ENCODE results near the gene FCF1. TPM values are rescaled to one million over a fixed set of nuclear protein-coding genes. Genes with fewer than 3 reads are reported as not detected.
"Not testable (repeated sequence)": the region's sequence is repeated elsewhere in the genome, so short reads cannot be mapped to it uniquely, and the experiment has no call there.

FCF1 gene
- total RNA-seq, 1 donor from 2014 or later: 62.4 TPM

DNA sequence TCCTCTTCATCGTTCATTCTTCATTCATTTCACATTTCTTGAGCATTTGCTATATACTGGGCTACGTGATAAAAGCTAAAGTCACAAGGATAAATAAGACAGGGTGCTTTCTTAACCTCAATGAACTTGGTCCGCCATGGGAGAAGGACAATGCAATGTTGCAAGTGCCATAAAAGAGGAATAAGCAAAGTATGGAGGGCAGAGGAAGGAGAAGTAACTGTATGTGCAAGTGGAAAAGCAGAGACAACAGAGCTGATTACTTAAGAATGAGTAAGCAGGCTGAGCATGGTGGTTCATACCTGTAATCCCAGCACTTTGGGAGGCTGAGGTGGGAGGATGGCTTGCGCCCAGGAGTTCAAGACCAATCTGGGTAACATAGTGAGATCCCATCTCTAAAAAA is 14.5 kb upstream of the FCF1 start:
- intact Hi-C loops (cut with micrococcal nuclease): no loop called here

DNA sequence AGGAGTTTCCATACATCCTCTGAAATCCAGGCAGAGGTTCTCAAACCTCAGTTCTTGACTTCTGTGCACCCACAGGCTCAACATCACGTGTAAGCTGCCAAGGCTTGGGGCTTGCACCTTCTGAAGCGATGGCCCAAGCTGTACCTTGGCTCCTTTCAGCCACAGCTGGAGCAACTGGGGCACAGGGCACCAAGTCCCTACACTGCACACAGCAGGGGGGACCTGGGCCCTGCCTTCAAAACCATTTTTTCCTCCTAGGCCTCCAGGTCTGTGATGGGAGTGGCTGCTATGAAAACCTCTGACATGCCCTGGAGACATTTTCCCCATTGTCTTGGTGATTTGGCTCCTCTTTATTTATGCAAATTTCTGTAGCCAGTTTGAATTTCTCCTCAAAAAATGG is 10.7 kb upstream of the FCF1 start:
- intact Hi-C loops (cut with micrococcal nuclease): no loop called here

DNA sequence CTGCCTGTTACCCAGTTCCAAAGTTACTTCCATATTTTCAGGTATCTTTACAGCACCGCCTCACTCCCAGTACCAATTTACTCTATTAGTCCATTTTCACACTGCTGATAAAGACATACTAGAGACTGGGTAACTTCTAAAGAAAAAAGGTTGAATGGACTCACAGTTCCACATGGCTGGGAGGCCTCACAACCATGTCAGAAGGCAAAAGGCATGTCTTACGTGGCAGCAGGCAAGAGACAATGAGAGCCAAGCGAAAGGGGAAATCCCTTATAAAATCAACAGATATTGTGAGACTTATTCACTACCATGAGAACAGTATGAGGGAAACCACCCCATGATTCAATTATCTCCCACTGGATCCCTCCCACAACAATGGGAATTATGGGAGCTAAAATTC is 9.9 kb upstream of the FCF1 start:
- intact Hi-C loops (cut with micrococcal nuclease): no loop called here

DNA sequence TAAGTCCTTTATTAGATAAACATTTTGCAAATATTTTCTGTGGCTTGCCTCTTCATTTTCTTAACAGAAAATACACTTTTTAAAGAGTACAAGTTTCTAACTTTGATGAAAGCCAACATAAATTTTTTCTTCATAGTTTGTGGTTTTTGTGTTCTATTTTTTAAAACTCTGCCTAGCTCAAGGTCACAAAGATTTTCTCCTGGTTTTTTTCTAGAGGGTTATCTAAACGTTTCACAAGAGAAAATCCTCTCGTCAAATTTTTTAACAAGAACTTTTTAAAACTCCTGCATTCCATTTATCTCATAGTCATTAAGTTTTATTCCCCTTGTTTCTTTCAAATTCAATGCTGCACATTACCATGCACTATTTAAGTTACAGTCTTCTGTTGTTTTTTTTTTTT is 8.3 kb upstream of the FCF1 start:
- intact Hi-C loops (cut with micrococcal nuclease): no loop called here

DNA sequence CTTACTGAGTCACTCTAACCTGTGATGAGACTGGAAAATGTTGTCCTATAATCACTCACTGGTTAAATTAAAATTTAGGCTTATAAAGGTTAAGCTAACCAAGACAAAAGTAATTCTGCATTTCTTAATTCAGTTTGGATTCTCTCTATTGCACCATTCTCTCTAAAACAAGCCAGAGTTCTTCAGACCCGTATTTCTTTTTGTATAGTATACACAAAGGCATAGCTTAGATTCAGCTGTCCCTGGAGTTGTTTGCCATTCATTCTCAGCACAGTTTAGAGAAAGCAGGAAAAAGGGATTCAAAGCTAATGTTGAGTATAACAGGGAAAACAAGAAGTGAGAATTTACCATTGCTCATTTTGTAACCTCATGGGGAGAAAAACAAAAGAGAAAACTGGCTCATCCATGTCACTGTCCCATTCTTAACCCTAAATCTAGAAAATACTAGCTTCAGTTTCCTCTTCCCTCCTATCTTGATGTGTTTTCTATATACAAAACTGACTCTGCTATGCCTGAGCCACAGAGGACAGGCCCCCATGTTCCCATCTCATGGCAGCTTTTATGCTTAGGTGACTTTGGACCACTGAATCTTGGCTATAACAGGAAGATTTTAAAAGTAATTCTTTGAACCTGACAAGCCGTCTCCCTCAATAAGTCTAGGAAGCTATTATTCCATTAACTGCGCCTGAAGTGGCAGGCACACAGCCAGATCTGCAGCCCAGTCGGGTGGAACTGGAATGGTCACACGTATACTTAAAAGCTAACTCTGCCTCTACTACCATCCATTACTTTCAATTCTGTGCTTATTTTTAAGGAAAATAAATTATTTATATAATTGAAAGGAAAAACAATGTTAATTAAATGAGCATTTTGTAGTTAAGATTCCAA is 7.1 kb upstream of the FCF1 start:
- intact Hi-C loops (cut with micrococcal nuclease): no loop called here

DNA sequence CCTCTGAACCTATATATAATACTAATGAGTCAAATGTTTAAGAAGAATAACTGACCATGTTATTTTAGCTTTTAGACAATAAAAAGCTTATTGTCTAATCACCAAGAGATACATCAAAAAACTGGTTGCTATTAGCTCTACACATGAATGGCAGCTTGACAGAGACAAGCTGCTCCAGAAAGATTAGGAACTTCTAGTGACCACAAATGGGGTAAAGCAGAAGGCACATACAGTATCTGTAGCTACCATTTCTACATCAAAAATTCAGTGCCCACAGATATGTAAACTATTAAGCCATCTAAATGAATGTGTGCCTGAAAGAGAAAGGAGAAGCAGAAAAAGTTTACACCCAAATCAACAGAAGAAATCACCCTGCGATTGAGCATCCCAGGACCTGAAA is 2.5 kb upstream of the FCF1 start:
- intact Hi-C loops (cut with micrococcal nuclease): no loop called here

DNA sequence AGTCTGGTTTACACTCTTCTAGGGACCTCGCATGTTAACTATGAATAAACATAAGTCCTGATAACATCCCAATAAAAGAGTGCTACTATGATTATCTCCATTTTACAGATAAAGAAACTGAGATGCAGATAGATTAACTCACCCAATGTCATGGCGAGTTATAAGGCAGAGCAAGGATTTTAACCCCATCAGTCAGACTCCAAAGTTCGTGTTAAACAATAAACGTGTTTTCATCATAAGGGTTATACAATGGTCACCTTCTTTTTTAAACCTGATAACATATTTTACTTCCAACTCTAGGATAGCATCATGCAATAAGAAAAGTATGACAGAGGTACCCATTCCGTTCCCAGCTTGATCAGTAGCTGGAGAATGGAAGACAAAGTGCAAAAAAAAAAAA is 1.3 kb upstream of the FCF1 start:
- intact Hi-C loops (cut with micrococcal nuclease): loop anchor here (2.0 kb wide), 3 partner anchors 93 to 949 kb away; partner anchors contain the start of genes ERG28, ISCA2, NPC2 and TTLL5

DNA sequence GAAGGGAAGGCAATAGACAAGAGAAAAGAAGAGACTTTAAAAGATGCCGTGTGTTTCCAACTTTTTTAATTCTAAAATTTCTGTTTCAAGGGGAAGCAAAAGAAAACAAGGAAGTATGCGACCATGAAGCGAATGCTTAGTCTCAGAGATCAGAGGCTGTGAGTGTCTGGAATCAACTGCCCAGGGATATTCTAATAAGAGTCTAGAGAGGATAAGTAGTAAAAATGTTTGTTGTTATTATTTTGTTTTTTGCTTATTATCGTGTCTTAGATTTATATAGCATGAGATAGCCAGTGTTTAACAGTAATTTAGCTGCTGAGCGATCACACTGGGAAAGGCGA is 421 bp downstream of the FCF1 start:
- intact Hi-C loops (cut with micrococcal nuclease): loop anchor here (1.0 to 2.0 kb wide), 4 partner anchors 50 to 947 kb away; partner anchors contain the start of genes ERG28, ISCA2, NPC2 and TTLL5

DNA sequence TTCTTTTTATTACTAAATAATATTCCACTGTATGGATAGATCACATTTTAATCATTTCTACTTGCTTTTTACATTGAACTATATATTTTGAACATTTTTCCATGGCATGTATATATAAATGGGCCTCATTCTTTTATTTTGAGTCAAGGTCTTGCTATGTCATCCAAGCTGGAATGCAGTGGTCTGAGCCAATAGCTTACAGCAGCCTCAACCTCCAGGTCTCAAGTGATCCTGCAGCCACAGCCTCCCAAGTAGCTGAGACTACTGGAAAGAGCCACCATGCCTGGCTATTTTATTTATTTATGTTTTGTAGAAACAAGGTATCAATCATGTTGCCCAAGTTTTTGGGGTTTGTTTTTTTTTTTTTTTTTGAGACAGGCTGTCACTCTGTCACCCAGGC is 7.6 kb downstream of the FCF1 start:
- intact Hi-C loops (cut with micrococcal nuclease): no loop called here

DNA sequence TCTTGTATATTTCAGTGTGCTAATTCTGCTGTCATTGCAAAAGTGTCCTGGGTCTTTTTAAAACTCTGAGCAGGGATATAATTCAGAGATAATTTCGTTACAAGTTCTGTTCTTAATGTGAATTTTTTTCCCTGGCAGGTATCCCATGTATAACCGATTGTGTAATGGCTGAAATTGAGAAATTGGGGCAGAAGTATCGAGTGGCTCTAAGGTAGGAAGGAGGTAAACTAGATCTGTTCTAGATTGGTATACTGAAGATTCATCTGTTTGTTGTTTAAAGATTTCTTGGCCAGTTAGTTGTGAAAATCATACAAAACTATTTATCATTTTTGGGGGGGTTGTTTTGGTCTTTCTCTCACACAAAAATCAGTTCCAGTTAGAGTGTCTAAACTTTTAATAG is 10.2 kb downstream of the FCF1 start:
- intact Hi-C loops (cut with micrococcal nuclease): no loop called here

DNA sequence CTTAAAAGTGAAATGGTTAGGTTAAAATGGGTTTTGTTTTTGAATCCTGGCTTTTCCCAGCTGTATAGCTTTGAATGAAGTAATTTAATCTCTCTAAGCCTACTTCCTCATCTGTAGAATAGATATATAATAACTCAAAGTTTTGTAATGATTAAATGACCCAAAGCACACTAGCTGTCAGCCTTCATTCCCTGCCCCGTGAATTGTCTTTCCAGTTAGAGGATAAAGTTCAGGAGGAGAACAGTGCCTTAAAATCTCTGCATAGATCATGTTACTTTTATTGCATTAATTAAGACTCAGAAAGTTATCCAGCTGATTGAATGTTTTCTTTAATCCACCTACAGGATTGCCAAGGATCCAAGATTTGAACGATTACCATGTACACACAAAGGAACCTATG is 19.4 kb downstream of the FCF1 start:
- intact Hi-C loops (cut with micrococcal nuclease): no loop called here

DNA sequence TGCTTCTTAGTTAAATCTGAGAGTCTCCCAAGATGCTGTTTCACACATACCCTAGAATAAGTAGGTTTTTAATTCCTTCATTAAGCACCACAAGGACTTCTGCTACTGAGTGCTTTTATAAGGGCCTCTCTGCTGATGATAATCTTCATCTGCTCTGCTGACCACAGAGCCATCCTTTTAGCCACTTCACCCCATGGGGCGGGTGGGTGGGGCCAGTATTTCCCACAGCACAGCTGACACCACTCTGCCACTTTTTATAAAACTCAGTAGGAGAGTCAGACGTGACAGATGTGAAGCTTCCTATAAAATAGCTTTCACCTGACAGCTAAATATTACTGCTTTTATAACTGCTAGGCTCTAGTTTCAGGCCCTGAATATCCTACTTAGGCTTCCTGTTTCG is 20.3 kb downstream of the FCF1 start:
- intact Hi-C loops (cut with micrococcal nuclease): no loop called here

DNA sequence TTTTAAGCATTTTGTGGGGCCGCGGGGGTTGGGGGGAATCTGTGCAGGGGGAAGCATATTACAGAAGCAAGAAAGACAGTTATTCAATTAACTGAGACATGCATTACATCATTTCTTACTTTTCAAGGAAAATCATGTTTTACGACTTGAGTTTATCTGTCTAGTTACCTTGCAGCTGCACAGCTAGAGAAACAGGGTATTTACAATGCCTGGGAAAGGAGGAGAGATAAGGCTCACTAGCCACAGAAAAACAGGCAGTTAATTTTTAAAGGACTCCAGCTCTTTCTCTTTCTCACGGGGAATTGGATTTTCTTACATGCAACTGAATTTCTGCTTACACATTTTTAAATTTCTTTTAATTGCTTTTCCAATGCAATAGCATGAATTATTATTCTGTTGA is 22.2 kb downstream of the FCF1 start:
- intact Hi-C loops (cut with micrococcal nuclease): no loop called here

DNA sequence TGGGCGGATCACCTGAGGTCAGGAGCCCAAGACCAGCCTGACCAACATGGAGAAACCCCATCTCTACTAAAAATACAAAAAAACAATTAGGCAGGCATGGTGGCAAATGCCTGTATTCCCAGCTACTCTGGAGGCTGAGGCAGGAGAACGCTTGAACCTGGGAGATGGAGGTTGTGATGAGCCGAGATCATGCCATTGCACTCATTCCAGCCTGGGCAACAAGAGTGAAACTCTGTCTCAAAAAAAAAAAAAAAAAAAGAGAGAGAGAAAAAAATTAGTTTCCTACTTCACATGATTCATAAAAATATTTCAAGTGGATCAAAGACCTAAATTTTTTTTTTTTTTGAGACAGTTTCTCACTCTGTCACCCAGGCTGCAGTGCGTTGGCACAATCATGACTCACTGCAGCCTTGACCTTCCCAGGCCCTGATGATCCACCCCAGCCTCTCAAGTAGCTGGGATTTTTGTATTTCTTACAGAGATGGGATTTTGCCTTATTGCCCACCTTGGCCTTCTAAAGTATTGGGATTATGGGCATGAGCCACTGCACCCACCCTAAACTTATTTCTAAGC is 24.9 kb downstream of the FCF1 start:
- intact Hi-C loops (cut with micrococcal nuclease): no loop called here

DNA sequence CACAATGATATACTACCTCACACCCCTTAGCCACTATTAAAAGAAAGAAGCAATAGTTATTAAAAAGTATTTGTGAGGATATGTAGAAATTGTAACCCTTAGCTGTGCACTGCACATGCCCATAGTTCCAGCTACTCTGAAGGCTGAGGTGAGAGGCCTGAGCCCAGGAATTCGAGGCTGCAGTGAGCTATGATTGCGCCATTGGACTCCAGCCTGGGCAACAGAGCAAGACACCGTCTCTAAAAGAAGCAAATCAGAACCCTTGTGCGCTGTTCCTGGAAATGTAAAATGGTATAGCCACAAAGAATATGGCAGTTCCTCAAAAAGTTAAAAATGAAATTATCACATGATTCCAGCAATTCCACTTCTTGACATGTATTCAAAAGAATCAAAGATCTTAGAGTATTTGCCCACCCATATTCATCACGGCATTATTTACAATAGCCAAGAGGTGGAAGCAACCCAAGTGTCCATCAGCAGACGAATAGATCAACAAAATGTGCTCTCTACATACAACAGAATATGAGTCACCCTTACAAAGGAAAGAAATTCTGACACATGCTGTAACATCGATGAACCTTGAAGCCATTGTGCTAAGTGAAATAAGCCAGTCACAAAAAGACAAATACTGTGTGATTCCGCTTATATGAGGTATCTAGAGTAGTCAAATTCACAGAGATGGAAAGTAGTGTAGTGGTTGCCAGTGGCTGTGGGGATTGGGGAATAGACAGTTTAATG is 26.5 kb downstream of the FCF1 start:
- intact Hi-C loops (cut with micrococcal nuclease): no loop called here

DNA sequence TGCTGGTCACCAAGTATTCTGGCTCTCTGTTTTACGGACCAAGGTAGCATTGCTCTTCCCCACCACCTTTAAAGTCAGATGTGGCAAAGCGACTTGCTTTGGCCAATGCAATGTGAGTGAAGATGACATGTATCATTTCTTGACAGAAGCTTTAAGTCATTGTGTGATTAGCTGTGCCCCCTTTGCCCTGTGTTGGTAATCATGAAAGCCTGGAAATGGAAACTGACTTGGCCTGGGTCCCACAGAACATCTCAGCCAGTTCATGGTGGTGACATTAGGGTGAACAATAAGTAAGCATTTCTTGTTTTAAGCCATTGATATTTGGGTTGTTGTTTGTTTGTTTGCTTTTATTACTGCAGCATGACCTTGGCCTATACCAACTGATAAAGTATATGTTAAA is 34.3 kb downstream of the FCF1 start:
- intact Hi-C loops (cut with micrococcal nuclease): no loop called here

DNA sequence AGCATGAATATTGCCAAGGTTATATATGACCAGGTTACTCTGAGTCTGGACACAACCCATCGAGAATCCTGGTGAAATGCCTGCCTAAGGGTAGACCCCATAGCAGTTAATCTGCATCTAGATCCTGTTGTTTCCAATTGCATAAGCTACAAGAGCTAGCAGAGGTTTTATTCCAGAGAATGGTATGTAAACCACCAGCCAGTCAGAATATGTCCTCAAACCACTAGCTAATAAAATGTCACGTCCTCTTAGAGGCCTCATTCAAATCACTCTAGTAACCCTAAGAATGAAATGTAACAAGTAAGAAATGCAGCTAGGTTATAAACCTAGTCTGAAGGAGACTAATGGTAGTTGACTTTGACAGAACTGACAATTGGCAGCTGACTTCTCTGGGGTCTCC is 41.2 kb downstream of the FCF1 start:
- intact Hi-C loops (cut with micrococcal nuclease): no loop called here

DNA sequence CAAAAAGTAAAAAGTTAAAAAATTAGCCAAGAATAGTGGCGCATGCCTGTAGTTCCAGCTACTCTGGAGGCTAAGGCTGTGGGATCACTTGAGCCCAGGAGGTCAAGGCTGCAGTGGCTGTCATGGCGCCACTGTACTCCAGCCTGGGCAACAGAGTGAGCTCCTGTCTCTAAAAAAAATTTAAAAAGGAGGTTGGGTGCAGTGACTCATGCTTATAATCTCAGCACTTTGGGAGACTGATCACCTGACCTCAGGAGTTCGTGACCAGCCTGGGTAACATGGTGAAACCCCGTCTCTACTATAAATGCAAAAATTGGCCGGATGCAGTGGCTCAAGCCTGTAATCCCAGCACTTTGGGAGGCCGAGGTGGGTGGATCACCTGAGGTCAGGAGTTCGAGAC is 42.0 kb downstream of the FCF1 start:
- intact Hi-C loops (cut with micrococcal nuclease): no loop called here

DNA sequence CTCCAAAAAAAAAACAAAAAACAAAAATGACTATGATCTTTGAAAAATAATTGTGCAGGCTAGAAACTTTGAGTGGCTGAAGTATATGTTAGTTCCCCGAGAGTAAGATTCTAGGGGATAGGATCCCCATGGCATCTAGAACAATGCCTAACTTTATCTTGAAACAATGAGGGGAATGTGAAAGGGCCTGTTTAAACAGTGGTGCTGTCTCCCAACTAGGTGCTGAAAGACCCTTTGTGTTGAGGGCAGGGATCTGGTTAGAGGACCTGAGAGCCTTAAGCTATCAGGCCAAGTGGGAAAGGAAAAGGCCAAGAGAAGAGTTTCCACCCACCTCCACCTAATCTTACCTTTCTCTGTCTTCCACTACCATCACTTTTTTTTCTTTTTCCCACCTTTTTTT is 43.4 kb downstream of the FCF1 start:
- intact Hi-C loops (cut with micrococcal nuclease): no loop called here

DNA sequence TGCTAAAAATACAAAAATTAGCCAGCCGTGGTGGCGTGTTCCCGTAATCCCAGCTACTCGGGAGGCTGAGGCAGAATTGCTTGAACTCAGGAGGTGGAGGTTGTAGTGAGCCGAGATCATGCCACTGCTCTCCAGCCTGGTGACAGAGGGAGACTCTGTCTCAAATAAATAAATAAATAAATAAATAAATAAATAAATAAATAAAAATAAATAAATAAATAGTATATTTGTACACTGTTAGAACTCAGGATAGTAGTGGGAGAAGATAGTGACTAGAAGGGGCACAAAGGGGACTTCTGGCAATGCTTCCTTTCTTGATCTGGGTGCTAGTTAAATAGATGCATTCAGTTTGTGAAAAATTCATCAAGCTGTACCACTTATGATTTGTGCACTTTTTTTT is 45.6 kb downstream of the FCF1 start:
- intact Hi-C loops (cut with micrococcal nuclease): not testable (repeated sequence)

DNA sequence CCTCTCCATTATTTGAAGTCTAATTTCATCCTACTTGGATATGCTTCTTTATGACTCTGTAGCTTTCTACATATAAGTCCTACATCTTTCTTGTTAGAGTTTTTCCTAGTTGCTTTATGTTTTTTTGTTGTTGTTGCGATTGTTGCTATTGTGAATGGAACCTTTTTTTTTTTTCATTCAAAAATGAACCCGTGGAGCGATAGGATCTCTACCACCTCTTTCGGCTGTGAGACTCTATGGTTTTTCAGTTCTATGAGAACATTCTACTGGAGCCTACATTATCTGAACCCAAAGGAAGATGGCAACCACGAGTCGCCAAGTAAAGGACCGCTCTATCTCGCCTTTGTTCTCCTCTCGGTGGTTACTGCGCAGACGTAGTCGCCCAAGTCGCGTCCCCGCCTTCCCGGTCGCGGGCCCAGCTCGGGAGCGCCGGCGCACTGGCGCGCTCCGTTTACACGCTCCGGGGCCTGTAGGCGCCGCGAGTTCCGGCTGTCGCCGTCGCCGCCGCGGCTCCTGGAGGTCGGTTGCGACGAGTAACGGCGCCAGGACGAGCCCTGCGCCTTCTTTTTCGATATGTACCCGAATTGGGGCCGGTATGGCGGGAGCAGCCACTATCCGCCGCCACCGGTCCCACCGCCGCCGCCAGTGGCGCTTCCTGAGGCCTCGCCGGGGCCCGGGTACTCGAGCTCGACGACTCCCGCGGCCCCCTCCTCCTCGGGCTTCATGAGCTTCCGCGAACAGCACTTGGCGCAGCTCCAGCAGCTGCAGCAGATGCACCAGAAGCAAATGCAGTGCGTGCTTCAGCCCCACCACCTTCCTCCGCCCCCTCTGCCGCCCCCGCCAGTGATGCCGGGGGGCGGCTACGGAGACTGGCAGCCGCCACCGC is 50.2 kb downstream of the FCF1 start, which contains the start of gene YLPM1:
YLPM1 (plus strand) TSS at position 400 of the 886 bp plus-strand sequence; CDS start at position 574, 174 bp downstream.
- intact Hi-C loops (cut with micrococcal nuclease): loop anchor here (1.0 to 2.0 kb wide), 6 partner anchors 30 to 414 kb away; partner anchors contain the start of genes AREL1, EIF2B2, FCF1 and TMED10

All from T-helper 2 cell treated with Interferon-gamma antibody and Interleukin-4, amounts not matched to agents 100 ng/mL and 5 ng/mL, for 36 hours (primary cell).